SH-SY5Y (cell line): Measurements from ENCODE around the gene CD46.

Source experiments
- GATA2 ChIP-seq: IDR thresholded peaks from 2 replicates; pipeline ENCODE4 v1.6.1; 2011; ENCODE audit warnings: mild to moderate bottlenecking, low read depth, low read length
- GATA3 ChIP-seq: IDR thresholded peaks from 2 replicates; pipeline ENCODE4 v1.6.1; 2011; ENCODE audit warnings: low read depth, mild to moderate bottlenecking, low read length, moderate library complexity

DNA sequence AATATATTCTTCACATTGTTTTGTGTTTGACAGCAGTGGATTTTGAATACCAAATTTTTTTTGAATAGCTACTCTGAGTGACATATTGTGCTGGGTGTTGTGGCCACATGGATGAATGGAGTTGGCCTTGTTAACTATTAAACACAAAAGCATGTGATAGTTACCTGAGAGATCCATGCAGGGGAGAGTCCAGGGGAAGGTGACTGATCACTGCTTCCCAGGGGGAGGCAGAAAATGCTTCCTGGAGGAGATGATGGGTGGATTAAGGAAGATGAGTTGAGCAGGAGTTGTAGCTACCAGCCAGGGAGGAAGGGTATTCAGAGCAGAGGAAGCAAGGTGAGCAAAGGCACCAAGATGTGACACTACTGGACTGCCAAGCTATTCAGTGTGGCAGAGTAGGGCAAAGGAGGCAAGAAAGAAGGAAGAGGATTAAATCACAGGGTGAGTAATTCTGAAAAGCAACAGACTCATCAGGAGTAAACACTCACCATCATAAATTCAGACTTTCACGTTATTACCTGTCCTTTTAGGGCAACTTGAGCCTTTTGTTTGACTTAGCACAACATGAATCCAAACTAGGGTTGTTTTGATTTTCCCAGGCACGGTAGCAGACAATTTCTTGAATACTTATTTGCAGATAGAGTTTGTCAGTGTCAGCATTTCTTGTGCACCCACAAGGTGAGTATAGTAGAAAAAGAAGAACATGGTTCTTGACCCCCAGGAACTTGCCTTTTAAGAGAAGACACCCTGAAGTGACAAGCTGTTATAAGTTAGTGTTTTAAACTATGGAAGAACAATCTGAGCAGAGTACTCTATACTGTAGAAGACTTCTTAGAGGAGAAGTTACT, 4.2 kb downstream of the CD46 start:
- TF ChIP-seq GATA3: no peak
- TF ChIP-seq GATA2: no peak
